Suprapubic skin (tissue), 4 donors: Measurements from ENCODE around the gene DGKQ. TPM values are rescaled to one million over a fixed set of nuclear protein-coding genes. Genes with fewer than 3 reads are reported as not detected.

ENCODE experiments used
- DNase-seq, 2 donors: peaks; one replicate each; pipeline ENCODE4 v3.0.0-alpha.2; 2019; ENCODE audit warnings: low spot score in 2 of 2
- H3K27ac ChIP-seq: fragments of 200-600 bp; sonication (generic); one replicate; pipeline ENCODE4 v1.5.1; 2019
- H3K27me3 ChIP-seq: fragments of 200-600 bp; sonication (generic); one replicate; pipeline ENCODE4 v1.5.1; 2019
- H3K36me3 ChIP-seq: fragments of 200-600 bp; sonication (generic); one replicate; pipeline ENCODE4 v1.5.1; 2019
- H3K4me1 ChIP-seq: fragments of 200-600 bp; sonication (generic); one replicate; pipeline ENCODE4 v1.5.1; 2019
- H3K4me3 ChIP-seq: fragments of 200-600 bp; sonication (generic); one replicate; pipeline ENCODE4 v1.5.1; 2019; ENCODE audit warnings: mild to moderate bottlenecking
- H3K9me3 ChIP-seq: fragments of 200-600 bp; sonication (generic); one replicate; pipeline ENCODE4 v1.5.1; 2019
- EP300 ChIP-seq: sonication (generic); formaldehyde crosslinking; IDR thresholded peaks from one replicate; pipeline ENCODE4 v1.6.1; 2017; ENCODE audit warnings: antibody characterized with exemption
- POLR2A ChIP-seq, 2 donors: fragments of 450-650 bp; IDR thresholded peaks; one replicate each; pipeline ENCODE4 v1.6.1; 2017; ENCODE audit warnings: antibody characterized with exemption in 2 of 2, mild to moderate bottlenecking in 2 of 2, moderate library complexity in 2 of 2
- POLR2AphosphoS5 ChIP-seq, 3 donors: sonication (generic); formaldehyde crosslinking; IDR thresholded peaks; one replicate each; pipeline ENCODE4 v1.6.1; 2017; ENCODE audit warnings: antibody characterized with exemption in 3 of 3
- WGBS: methylation state at CpG from one replicate; pipeline ENCODE4 v1.1.5; 2018; 5-methylcytosine and 5-hydroxymethylcytosine counted together
- total RNA-seq, 4 donors: library from RNA; depleted of rRNA; stranded (reverse); fragments of >200 nt; gene quantifications; one replicate each; pipeline ENCODE4 v1.1.0, GENCODE V29; 2016
- TF ChIP-seq, protein P1 (sequence below), 2 donors: fragments of 200-600 bp in 1 of 2; fragments of 450-650 bp in 1 of 2; sonication (generic) in 1 of 2; IDR thresholded peaks; one replicate each; pipeline ENCODE4 v1.5.1; 2016 to 2019; ENCODE audit warnings: antibody characterized with exemption in 2 of 2, mild to moderate bottlenecking in 1 of 2, moderate library complexity in 1 of 2

DGKQ gene
- total RNA-seq, 4 donors from 2014 or later = 19.5 to 27.6 (median 23.8) TPM

- H3K27me3 ChIP-seq = peaks cover 27% of the 10 kb centered on the region
- 0% methylated on average over 12 of the region's 109 CpGs for WGBS
- TF ChIP-seq, protein P1, sequence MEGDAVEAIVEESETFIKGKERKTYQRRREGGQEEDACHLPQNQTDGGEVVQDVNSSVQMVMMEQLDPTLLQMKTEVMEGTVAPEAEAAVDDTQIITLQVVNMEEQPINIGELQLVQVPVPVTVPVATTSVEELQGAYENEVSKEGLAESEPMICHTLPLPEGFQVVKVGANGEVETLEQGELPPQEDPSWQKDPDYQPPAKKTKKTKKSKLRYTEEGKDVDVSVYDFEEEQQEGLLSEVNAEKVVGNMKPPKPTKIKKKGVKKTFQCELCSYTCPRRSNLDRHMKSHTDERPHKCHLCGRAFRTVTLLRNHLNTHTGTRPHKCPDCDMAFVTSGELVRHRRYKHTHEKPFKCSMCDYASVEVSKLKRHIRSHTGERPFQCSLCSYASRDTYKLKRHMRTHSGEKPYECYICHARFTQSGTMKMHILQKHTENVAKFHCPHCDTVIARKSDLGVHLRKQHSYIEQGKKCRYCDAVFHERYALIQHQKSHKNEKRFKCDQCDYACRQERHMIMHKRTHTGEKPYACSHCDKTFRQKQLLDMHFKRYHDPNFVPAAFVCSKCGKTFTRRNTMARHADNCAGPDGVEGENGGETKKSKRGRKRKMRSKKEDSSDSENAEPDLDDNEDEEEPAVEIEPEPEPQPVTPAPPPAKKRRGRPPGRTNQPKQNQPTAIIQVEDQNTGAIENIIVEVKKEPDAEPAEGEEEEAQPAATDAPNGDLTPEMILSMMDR (IDR thresholded peaks at IDR 0.05) = peak in 1 of 2 donors; percentile 17
- TF ChIP-seq POLR2A (IDR thresholded peaks at IDR 0.05) = no peak
- H3K4me1 ChIP-seq = peaks cover 31% of the 10 kb centered on the region
- H3K36me3 ChIP-seq = no peaks in the 10 kb centered on the region
- DNase-seq = no peak
- H3K4me3 ChIP-seq = peak overlapping the region; percentile 65
- no peaks in the 10 kb centered on the region for H3K9me3 ChIP-seq
- H3K27ac ChIP-seq = peak overlapping the region; percentile 85
Observed at GRCh38 chr4:1009542-1010394, 36.4 kb upstream of the DGKQ start.

DNA sequence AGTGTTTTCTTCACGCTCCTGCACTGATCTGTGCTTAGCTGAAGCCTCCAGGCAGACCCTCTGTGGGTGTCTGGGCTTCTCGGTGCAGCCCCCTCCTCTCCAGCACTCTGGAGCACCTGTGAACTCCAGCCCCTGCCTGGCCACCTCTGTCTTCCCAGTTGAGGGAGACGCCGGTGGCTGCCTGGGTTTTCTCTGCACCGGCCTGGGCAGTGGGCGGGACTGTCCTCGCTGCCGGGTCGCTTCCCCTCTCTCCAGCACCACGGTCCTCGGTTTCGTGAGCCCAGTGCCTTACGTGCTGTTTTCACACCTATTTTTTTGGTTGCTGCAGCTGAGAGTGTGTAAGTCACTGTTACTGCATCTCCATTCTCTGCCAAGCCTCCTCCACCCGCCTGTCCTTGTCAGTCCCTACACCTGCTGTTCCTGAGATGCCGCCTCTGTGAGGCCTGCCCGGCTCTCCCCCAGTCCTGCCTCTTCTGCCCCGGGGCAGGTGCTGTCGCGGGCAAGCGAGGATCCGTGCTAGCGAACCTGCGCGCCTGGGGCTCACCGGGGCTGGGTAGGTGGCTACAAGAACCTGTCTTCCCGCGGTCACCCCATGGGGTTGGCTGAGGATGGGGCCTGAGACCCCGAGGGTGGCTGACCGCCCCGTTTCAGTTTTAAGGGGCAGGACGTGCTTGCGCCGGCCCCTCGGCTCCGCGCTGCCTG lies 35.6 kb upstream of the DGKQ start:
- no peaks in the 10 kb centered on the region for H3K9me3 ChIP-seq
- H3K36me3 ChIP-seq = no peaks in the 10 kb centered on the region
- H3K4me3 ChIP-seq = peak overlapping the region; percentile 65
- WGBS = 1% methylated on average over 24 of the region's 36 CpGs
- H3K27ac ChIP-seq = no peak overlapping the region
- DNase-seq = no peak
- peaks cover 34% of the 10 kb centered on the region for H3K27me3 ChIP-seq
- H3K4me1 ChIP-seq = peaks cover 31% of the 10 kb centered on the region
- TF ChIP-seq EP300 (no peak), POLR2A (IDR thresholded peaks at IDR 0.05) (no peak), POLR2AphosphoS5 (IDR thresholded peaks at IDR 0.05) (no peak)
- TF ChIP-seq, protein P1 (IDR thresholded peaks at IDR 0.05) = no peak

DNA sequence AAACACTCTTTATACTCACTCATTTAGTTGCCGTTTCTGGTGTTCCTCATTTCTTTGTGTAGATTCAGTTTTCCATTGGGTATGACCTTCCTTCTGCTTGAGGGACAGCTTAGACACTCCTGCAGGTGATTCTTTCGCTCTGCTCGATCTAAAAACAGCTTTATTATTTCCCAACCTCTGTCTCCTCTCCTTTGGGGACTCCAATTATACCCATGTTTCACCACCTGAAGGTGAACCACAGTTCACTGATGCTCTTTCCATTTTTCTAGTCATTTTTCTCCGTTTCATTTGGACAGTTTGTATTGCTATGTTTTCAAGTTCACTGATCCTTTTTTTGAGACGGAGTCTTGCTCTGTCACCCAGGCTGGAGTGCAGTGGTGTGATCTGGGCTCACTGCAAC lies 33.5 kb upstream of the DGKQ start:
- no peaks in the 10 kb centered on the region for H3K36me3 ChIP-seq
- peaks cover 56% of the 10 kb centered on the region for H3K27me3 ChIP-seq
- H3K4me1 ChIP-seq = peaks cover 39% of the 10 kb centered on the region
- H3K27ac ChIP-seq = no peak overlapping the region
- H3K9me3 ChIP-seq = no peaks in the 10 kb centered on the region
- TF ChIP-seq, protein P1 (IDR thresholded peaks at IDR 0.05) = no peak
- no peak for TF ChIP-seq EP300
- no peak for TF ChIP-seq POLR2A (IDR thresholded peaks at IDR 0.05)
- no peak for TF ChIP-seq POLR2AphosphoS5 (IDR thresholded peaks at IDR 0.05)
- H3K4me3 ChIP-seq = no peak overlapping the region
- 92% methylated on average over 5 of the region's 5 CpGs for WGBS
- DNase-seq = no peak

GRCh38 chr4:1004557-1005485 lies 31.5 kb upstream of the DGKQ start:
- DNase-seq = no peak
- Histone ChIP-seq H3K36me3 (no peaks in the 10 kb centered on the region), H3K9me3 (no peaks in the 10 kb centered on the region), H3K27me3 (peaks cover 76% of the 10 kb centered on the region), H3K27ac (no peak overlapping the region), H3K4me1 (peaks cover 26% of the 10 kb centered on the region), H3K4me3 (no peak overlapping the region)
- TF ChIP-seq, protein P1 (IDR thresholded peaks at IDR 0.05) = no peak
- TF ChIP-seq EP300 (no peak), POLR2AphosphoS5 (IDR thresholded peaks at IDR 0.05) (no peak), POLR2A (IDR thresholded peaks at IDR 0.05) (no peak)
- WGBS = 85% methylated on average over 5 of the region's 25 CpGs
